AG04450 (cell line): Measurements from ENCODE around the gene MOXD1. TPM values are rescaled to one million over a fixed set of nuclear protein-coding genes. Genes with fewer than 3 reads are reported as not detected.

Experiments
- CTCF ChIA-PET: fragments of 300-600, 350-600 bp; formaldehyde crosslinking; extraction: SDS; loops from one replicate; lab custom pipeline; 2022; ENCODE audit warnings: antibody characterized with exemption, inconsistent platforms; lab: Charles Lee
- POLR2A ChIA-PET: fragments of 350-600 bp; formaldehyde crosslinking; extraction: SDS; loops from one replicate; lab custom pipeline; 2021; ENCODE audit warnings: antibody characterized with exemption, inconsistent platforms; lab: Yijun Ruan, JAX
- DNase-seq: peaks from one replicate; pipeline ENCODE4 v3.0.0-alpha.2; 2011; ENCODE audit warnings: low read depth, low spot score
- H3K27ac ChIP-seq: one replicate; pipeline ENCODE4 v1.5.1; 2012; ENCODE audit warnings: low read depth, low read length, control low read depth
- H3K27me3 ChIP-seq: one replicate; pipeline ENCODE4 v1.6.0; 2012; ENCODE audit warnings: low read length; ENCODE audit not compliant: control insufficient read depth, insufficient read depth
- H3K4me3 ChIP-seq: 2 replicates; pipeline ENCODE4 v1.5.1; 2011; ENCODE audit warnings: mild to moderate bottlenecking, low read depth, low read length, control low read depth
- H3K9me3 ChIP-seq: 2 replicates; pipeline ENCODE4 v1.5.1; 2012; ENCODE audit warnings: low read length; ENCODE audit not compliant: control insufficient read depth, insufficient read depth
- polyA plus RNA-seq: library from polyadenylated mRNA; depleted of rRNA; stranded (reverse); fragments of >200 nt; gene quantifications from 2 replicates; pipeline ENCODE4 v1.2.3, GENCODE V29; 2011
- TF ChIP-seq, protein P1 (sequence below): IDR thresholded peaks from 2 replicates; pipeline ENCODE4 v1.5.1; 2011; ENCODE audit warnings: low read depth, low read length, control low read depth, inconsistent platforms

Gene MOXD1
- polyA plus RNA-seq, 1 experiment: 67.5 TPM

DNA sequence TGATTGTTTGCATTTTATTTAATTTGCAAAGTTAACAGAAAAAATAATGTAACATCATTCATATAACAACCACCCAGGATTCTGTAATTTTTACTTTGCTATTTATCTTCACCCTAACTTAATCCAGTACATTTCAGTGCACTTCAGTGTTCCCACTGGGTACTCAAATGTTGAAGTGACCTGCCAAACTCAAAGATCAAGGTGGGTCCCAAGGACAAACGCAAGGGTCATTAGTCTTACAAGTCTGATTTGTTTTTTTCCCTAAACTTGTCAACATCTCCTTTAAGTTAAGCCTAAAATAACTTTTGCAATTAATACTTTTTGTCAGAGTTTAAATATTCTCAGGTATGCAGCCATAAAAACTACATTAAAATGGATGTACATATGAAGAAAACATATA, 53.0 kb downstream of the MOXD1 start:
- H3K27ac ChIP-seq: no peak overlapping the region
- ChIA-PET CTCF (no interaction called here), POLR2A (no interaction called here)
- DNase-seq: no peak
- TF ChIP-seq, protein P1, sequence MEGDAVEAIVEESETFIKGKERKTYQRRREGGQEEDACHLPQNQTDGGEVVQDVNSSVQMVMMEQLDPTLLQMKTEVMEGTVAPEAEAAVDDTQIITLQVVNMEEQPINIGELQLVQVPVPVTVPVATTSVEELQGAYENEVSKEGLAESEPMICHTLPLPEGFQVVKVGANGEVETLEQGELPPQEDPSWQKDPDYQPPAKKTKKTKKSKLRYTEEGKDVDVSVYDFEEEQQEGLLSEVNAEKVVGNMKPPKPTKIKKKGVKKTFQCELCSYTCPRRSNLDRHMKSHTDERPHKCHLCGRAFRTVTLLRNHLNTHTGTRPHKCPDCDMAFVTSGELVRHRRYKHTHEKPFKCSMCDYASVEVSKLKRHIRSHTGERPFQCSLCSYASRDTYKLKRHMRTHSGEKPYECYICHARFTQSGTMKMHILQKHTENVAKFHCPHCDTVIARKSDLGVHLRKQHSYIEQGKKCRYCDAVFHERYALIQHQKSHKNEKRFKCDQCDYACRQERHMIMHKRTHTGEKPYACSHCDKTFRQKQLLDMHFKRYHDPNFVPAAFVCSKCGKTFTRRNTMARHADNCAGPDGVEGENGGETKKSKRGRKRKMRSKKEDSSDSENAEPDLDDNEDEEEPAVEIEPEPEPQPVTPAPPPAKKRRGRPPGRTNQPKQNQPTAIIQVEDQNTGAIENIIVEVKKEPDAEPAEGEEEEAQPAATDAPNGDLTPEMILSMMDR: no peak
- no peak overlapping the region for H3K4me3 ChIP-seq
- H3K27me3 ChIP-seq: no peaks in the 10 kb centered on the region
- peaks cover 5% of the 10 kb centered on the region for H3K9me3 ChIP-seq

DNA sequence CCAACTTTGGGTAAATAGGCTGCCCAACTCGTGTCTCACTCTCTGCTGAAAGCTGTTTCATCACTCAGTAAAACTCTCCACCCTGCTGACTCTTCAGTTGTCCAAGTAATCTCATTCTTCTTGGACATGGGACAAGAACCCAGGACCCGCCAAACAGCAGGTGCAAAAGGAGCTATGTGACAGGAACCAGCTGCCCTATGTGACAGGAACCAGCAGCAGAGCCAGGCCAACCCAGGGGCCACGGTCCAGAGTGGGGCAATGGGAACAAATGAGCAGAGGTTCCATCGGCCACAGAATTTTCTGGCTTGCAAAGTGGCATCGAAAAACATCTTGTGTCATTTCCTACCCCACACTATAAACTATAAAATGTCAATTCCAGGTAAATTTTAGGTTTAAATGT, 56.5 kb downstream of the MOXD1 start:
- TF ChIP-seq, protein P1: no peak
- POLR2A ChIA-PET: no interaction called here
- Histone ChIP-seq H3K4me3 (no peak overlapping the region), H3K9me3 (peaks cover 5% of the 10 kb centered on the region), H3K27me3 (no peaks in the 10 kb centered on the region), H3K27ac (no peak overlapping the region)
- no peak for DNase-seq
- CTCF ChIA-PET: no interaction called here

DNA sequence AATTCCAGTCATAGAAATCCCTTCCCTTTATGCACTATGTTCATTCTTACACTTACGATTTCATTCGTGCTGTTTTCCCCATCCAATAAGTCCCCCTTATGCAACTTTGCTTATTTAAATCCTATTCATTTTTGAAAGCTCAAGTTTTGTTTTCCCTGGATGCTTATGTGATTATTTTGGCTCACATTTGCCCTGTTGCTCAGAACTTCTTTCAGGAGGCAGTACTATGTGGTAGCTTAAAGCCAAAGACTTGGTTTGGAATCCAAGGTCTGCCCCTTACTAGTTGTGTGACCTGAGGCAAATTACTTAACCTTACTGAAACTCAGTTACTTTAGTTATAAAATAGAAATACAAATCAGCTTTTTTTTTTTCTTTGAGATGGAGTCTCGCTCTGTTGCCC, 59.6 kb downstream of the MOXD1 start:
- H3K27ac ChIP-seq: no peak overlapping the region
- H3K27me3 ChIP-seq: no peaks in the 10 kb centered on the region
- ChIA-PET POLR2A (no interaction called here), CTCF (interaction anchor here (0.9 to 1.4 kb wide), 3 partner anchors 41 to 143 kb away, joined by 3 to 4 read pairs (median 3); no protein-coding TSS in a partner anchor)
- DNase-seq: no peak
- no peak overlapping the region for H3K4me3 ChIP-seq
- peaks cover 5% of the 10 kb centered on the region for H3K9me3 ChIP-seq
- TF ChIP-seq, protein P1: no peak

DNA sequence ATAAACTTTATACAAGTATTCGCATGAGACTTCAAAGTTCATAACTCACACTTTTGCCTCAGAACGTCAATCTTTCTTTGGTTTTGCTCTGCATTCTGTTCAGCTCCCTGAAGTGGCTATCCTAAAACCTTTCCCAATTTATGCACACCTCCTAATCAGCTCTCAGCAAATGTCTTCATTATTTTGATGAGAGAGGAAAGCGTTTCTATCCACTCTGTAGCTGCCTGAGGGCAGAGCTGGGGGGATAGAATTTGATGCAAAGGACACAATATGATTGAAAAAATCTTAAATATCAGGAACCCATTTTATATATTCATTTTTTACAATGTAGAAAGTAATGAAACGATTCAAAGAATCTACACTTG, 66.8 kb downstream of the MOXD1 start:
- CTCF ChIA-PET: interaction anchor here (0.8 to 1.6 kb wide), 3 partner anchors 34 to 55 kb away, joined by 5 to 6 read pairs (median 5); no protein-coding TSS in a partner anchor
- TF ChIP-seq, protein P1: no peak
- Histone ChIP-seq H3K27ac (no peak overlapping the region), H3K4me3 (no peak overlapping the region), H3K27me3 (no peaks in the 10 kb centered on the region), H3K9me3 (no peaks in the 10 kb centered on the region)
- POLR2A ChIA-PET: interaction anchor here (0.6 to 0.7 kb wide), 2 partner anchors 119 to 1175 kb away, joined by 4 read pairs; no protein-coding TSS in a partner anchor
- no peak for DNase-seq

DNA sequence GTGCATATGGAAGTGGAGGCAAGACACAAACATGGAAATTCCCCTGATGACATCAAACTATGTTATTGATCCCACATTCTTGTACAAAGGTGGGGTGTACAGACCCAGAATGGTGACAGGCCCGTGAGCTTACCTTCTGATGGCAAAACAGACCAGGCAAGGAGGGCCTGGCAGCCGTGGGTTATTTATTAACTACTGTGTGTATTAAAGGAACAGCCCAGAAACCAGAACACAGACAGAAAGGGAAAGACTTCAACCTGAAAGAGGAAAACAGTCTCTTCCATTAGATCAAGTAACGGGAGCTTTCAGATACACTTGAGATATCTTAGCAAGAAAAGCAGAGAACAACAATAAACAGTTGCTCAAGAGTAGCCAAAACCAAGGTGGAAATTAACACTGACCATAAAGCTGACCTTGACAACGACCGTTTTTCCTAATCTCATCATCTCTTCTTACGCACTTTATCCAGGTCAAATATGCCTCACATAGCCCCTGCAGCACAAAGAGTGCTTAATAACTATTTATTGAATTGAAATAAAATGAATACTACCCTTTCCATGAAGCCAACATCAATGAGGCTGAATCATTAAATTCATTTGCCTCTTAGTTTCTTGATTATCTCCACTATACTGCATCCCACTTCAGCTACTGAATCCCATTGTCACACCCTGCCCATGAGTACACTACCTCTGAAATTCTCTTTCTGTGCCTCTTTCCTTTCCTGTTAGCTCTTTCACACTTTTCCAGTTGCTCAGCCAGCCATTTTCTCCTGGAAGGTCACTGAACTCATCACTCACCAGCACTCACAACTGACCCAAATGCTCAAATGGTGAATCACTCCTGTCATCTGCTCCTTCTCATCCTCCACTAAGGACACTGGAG, 67.4 kb downstream of the MOXD1 start:
- Histone ChIP-seq H3K4me3 (no peak overlapping the region), H3K9me3 (no peaks in the 10 kb centered on the region), H3K27me3 (no peaks in the 10 kb centered on the region), H3K27ac (no peak overlapping the region)
- ChIA-PET POLR2A (interaction anchor here (0.6 to 0.7 kb wide), 4 partner anchors 27 to 1176 kb away, joined by 4 read pairs; partner anchors contain the start of gene CCN2), CTCF (interaction anchor here (0.8 to 1.6 kb wide), 3 partner anchors 34 to 54 kb away, joined by 5 to 6 read pairs (median 5); no protein-coding TSS in a partner anchor)
- DNase-seq: peak; percentile 53
- TF ChIP-seq, protein P1: no peak
